Epithelial cell of esophagus (primary cell): Measurements from ENCODE around the gene C19orf38.

Source experiments
- DNase-seq: peaks from one replicate; pipeline ENCODE4 v3.0.0; 2010; ENCODE audit warnings: low read depth
- H3K4me3 ChIP-seq: 2 replicates; pipeline ENCODE4 v1.5.1; 2011; ENCODE audit warnings: mild to moderate bottlenecking, low read length, control low read depth
- TF ChIP-seq, protein P1 (sequence below): IDR thresholded peaks from 2 replicates; pipeline ENCODE4 v1.5.1; 2011; ENCODE audit warnings: low read depth, mild to moderate bottlenecking, low read length, control low read depth, inconsistent platforms; ENCODE audit not compliant: insufficient read depth; ENCODE audit errors: missing control alignments

C19orf38 gene

DNA sequence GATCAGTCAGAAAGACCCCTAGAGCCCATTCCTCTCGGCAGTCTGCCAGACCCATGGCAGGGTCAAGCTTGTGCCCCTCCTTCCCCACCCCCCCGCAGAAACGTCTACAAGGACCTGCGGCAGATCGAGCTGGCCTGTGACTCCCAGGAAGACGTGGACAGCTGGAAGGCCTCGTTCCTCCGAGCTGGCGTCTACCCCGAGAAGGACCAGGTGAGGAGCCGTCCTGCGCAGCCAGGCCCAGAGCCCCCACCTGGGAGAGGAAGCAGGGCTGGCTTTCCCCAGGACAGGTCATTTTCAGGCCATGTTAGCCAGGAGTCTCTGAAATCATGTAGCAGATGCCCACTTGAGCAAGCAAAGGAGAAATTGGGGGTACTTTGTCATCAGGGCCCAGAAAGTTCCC is 24.5 kb upstream of the C19orf38 start:
- no peak overlapping the region for H3K4me3 ChIP-seq
- TF ChIP-seq, protein P1, sequence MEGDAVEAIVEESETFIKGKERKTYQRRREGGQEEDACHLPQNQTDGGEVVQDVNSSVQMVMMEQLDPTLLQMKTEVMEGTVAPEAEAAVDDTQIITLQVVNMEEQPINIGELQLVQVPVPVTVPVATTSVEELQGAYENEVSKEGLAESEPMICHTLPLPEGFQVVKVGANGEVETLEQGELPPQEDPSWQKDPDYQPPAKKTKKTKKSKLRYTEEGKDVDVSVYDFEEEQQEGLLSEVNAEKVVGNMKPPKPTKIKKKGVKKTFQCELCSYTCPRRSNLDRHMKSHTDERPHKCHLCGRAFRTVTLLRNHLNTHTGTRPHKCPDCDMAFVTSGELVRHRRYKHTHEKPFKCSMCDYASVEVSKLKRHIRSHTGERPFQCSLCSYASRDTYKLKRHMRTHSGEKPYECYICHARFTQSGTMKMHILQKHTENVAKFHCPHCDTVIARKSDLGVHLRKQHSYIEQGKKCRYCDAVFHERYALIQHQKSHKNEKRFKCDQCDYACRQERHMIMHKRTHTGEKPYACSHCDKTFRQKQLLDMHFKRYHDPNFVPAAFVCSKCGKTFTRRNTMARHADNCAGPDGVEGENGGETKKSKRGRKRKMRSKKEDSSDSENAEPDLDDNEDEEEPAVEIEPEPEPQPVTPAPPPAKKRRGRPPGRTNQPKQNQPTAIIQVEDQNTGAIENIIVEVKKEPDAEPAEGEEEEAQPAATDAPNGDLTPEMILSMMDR = no peak
- DNase-seq = no peak

DNA sequence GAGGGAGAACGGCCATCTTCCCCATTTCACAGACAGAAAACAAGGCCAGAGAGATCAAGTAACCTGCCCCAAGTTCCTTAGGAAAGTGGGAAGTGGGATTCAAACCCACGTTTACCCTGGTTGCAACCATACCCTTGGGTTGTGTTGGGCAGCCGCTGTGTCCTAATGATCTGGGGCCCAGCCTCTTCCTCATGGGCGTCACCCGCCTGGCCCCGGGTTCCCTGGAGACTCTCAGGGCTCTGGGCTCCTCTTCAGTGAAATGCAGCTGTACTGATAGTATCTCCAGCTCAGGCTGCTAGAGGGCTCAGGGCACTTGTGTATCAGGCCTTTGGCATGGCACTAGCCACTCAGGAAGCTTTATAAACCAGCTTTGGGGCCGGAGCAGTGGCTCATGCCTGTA is 22.0 kb upstream of the C19orf38 start:
- TF ChIP-seq, protein P1 = no peak
- DNase-seq = no peak
- H3K4me3 ChIP-seq = no peak overlapping the region

DNA sequence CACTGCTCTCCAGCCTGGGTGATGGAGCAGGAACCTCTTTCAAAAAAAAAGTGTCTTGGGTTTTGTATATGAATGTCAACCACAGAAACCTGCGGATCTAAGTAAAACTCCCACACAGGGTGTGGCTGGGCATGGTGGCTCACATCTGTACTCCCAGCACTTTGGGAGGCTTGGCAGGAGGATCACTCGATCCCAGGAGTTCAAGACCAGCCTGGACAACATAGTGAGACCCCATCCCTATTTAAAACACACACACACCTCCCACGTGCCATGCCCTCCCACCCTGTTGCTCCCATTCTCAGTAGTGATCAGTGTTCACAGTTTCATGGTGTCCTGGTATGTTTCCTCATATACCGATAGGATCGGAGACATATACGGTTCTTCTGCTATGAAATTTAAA is 21.4 kb upstream of the C19orf38 start:
- TF ChIP-seq, protein P1 = no peak
- H3K4me3 ChIP-seq = no peak overlapping the region
- DNase-seq = no peak

DNA sequence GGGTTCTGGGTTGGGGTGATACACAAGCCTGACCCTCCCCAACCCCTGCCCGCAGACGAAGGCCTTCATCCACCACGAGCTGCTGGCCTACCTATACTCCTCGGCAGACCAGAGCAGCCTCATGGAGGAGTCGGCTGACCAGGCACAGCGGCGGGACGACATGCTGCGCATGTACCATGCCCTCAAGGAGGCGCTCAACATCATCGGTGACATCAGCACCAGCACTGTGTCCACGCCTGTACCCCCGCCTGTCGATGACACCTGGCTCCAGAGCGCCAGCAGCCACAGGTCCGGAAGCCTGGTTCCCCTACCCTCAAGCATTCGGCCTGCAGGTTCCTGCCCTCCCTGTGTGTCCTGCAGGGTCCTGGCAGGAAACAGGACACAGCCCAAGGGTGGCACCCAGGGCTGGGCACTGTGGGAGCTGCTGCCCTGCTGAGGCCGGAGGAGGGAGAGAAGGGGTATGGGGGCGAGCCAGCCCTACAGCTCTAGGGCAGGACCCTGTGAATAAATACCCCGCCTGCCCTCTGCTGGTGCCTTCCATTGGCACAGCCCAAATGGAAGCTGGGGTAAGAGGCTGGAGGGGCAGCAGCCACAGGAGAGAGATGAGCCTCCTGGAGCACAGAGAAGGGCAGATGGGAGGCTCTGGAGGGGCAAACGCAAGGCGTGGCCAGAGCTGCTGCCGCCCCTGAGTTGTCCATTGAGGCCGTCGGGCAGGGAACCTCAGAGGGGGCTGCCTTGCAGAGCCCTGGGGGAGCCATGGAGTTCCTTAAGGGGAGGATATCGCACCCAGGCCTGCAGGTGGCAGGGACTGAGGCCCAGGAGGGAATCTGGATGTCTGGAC is 19.0 kb upstream of the C19orf38 start:
- no peak for DNase-seq
- H3K4me3 ChIP-seq = no peak overlapping the region
- TF ChIP-seq, protein P1 = no peak

DNA sequence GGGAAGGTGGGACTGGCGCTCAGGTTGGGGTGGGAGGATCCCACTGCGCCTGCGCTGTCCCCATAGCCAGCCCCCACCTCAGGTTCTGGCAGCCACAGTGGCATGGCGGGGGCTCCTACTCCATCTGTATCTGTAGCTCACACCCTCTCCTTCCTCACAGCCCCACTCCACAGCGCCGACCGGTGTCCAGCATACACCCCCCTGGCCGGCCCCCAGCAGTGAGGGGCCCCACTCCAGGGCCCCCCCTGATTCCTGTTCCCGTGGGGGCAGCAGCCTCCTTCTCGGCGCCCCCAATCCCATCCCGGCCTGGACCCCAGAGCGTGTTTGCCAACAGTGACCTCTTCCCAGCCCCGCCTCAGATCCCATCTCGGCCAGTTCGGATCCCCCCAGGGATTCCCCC is 18.2 kb upstream of the C19orf38 start:
- DNase-seq = no peak
- H3K4me3 ChIP-seq = no peak overlapping the region
- TF ChIP-seq, protein P1 = no peak

DNA sequence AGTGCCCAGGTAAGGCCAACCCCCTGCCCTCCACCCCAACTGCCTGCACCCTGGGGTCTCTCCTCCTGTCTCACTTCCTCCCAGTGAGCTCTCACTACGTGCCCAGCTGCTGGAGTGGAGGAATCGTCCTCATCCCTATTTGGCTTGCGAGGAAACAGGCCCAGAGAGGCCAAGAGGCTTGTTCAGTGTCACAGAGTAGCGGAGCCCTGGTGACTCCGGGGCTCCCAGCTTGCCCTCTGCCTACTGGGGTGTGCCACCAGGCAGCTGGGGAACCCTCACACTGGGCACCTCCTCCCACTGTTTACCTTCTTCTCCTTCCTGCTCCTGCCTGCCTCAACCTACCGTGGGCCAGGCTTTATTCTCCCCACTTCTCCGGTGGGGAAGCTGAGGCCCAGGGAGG is 17.8 kb upstream of the C19orf38 start:
- no peak for DNase-seq
- H3K4me3 ChIP-seq = no peak overlapping the region
- TF ChIP-seq, protein P1 = no peak
